ENCODE measurements around the gene ZNF668. TPM values are rescaled to one million over a fixed set of nuclear protein-coding genes. Genes with fewer than 3 reads are reported as not detected.
A peak's percentile ranks its signal among the peaks of the same experiment; 100 is the strongest.
"Not testable (repeated sequence)": the region's sequence is repeated elsewhere in the genome, so short reads cannot be mapped to it uniquely, and the experiment has no call there.

Gene ZNF668
- total RNA-seq, 1 experiment from 2014 or later, result 11.9 TPM

- DNase-seq (ENCODE audit: low read depth), result no peak
Measured at GRCh38 chr16:31061126-31061812, 12.8 kb downstream of the ZNF668 start.

DNA sequence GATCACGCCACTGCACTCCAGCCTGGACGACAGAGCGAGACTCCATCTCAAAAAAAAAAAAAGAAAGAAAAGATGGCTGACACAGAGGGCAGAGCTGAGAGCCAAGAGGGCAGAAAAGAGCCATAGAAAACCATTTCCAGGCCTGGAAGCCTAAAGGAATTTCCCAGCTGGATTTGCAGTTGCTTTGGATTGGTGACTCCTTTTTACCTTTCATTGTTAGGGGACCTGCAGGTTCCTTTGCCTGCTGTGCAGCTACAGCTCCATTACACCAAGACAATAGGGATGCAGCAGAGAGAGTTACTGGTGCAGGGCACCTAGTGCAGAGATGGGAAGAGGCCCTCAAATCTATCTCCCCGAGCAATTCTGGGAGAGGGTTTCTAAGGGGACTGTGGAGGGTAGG is 18.4 kb downstream of the ZNF668 start:
- DNase-seq (ENCODE audit: low read depth), result no peak

DNA sequence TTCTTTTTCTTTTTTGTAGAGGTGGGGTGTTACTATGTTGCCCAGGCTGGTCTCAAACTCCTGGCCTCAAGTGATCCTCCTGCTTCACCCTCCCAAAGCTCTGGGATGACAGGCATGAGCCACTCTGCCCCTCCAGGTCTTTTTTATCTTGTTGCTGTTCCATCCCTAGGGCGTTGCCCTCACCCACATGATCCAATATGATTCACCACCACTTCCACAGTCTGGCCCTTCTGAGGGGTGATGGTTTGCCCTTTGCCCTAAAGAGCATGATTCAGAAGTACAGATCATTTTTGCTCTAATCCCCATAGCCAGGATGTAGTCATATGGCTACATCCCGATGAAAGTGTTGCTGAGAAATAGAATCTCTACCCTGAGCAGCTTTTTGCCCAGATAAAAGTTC is 21.9 kb downstream of the ZNF668 start:
- DNase-seq (ENCODE audit: low read depth), result peak; percentile 97

- DNase-seq (ENCODE audit: low read depth), result no peak
Measured at GRCh38 chr16:31050280-31051030, 23.6 kb downstream of the ZNF668 start.

DNA sequence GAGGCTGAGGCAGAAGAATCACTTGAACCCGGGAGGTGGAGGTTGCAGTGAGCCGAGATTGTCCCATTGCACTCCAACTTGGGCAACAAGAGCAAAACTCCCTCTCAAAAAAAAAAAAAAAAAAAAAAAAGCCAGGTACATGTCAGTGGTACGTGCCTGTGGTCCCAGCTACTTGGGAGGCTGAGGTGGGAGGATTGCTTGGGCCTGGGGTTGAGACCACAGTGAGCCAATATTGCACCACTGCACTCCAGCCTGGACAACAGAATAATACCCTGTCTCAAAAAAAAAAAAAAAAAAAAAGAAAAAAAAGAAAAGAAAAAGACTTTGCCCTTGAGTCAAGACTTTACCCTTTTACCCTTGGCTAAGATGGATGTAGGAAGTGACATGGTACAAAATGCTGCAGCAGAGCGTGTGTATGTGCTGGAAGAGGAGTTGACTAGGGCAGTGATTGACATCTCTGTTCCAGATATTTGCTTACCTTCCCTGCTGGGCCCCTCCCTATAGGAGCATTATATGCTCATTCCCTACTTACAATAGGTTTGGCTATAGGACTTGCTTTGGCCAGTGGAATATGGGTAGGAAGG is 30.1 kb downstream of the ZNF668 start:
- no peak for DNase-seq (ENCODE audit: low read depth)

DNA sequence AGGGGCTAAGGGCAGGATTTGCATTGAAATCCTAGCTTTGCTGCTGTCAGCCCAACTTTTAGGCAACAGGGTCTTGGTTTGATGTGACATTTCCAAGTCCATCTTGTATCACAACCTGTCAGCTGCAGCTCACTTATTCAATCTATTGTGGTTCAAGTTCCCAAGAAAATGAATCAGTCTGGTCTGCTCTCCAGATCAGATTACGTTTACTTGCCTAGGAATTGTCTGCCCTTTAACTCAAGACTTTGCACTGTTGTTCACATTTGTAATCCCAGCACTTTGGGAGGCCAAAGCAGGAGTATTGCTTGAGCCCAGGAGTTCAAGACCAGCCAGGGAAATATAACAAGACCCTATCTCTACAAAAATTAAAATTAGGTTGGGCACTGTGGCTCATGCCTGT is 30.7 kb downstream of the ZNF668 start:
- no peak for DNase-seq (ENCODE audit: low read depth)

- no peak for DNase-seq (ENCODE audit: low read depth)
Measured at GRCh38 chr16:31042866-31043265, 31.2 kb downstream of the ZNF668 start.

DNA sequence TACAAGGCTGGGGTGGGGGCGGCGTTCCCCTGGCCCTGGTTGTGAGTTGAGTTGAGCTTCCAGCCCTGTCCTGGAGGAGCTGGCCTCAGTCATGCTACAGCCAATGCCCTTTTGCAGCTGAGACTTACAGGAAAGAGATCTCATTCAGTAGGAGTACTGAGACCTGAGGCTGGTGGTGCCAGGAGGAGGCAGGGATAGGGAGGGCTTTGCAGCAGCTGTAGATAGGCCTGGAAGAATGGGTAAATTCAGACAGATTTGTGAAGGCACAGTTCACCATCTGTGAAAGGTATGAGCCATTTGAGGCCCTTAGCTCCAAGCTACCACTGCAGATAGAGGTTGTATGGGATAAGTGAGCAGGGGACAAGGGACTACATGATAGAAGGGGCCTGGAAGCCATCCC is 35.0 kb downstream of the ZNF668 start:
- DNase-seq (ENCODE audit: low read depth), result no peak

GRCh38 chr16:31036691-31037090 is 37.3 kb downstream of the ZNF668 start:
- no peak for DNase-seq (ENCODE audit: low read depth)

DNA sequence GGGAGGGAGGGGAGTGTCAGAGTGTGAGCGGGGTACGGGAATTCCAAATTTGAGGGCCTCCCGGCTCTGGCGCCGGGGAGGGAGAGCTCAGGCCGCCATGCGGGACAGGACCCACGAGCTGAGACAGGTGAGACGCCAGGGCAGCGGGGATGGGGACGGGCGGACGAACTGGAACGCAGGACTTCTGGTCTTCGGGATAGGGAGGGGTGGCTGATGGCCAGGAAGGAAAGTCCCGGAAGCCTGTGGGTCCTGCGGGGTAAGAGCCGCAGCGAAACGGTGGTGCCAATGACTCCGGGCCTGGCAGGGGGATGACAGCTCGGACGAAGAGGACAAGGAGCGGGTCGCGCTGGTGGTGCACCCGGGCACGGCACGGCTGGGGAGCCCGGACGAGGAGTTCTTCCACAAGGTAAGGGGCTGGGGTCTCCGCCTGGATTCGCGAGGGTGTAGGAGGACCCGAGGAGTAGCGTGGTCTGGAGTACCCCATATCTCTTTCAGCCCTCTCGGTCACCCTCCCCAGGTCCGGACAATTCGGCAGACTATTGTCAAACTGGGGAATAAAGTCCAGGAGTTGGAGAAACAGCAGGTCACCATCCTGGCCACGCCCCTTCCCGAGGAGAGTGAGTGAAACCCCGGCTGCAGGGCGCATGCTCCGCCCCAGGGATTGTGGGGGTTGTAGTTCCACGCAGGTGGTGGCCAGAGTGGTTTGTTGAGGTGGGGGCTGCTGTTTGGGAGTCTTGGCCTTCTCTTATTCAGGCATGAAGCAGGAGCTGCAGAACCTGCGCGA is 40.1 kb downstream of the ZNF668 start:
- DNase-seq (ENCODE audit: low read depth), result peak; percentile 89

GRCh38 chr16:31032736-31033708 is 41.0 kb downstream of the ZNF668 start, which contains the start of gene STX4:
Gene STX4, plus strand, starts transcription at chr16:31033558. Its CDS starts 248 bp downstream, at chr16:31033806.
- DNase-seq (ENCODE audit: low read depth), result peak; percentile 98

DNA sequence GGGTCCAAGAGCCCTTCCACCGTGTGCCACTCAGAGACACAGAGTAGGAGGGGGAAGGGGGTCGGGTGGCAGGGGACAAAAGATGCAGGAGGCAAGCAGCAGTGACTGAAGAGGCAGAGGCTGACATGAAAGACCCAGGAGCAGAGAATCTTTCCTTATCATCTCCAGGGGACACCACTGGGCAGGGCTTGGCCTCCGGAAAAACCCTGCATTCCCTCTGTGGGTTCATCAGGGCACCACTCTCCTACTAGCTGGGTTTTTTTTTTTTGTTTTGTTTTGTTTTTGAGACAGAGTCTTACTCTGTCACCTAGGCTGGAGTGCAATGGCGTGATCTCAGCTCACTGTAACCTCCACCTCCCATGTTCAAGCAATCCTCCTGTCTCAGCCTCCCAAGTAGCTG is 42.8 kb downstream of the ZNF668 start:
- no peak for DNase-seq (ENCODE audit: low read depth)

- no peak for DNase-seq (ENCODE audit: low read depth)
Measured at GRCh38 chr16:31029272-31029671, 44.8 kb downstream of the ZNF668 start.

- DNase-seq (ENCODE audit: low read depth), result no peak
Measured at GRCh38 chr16:31025339-31025738, 48.7 kb downstream of the ZNF668 start.

DNA sequence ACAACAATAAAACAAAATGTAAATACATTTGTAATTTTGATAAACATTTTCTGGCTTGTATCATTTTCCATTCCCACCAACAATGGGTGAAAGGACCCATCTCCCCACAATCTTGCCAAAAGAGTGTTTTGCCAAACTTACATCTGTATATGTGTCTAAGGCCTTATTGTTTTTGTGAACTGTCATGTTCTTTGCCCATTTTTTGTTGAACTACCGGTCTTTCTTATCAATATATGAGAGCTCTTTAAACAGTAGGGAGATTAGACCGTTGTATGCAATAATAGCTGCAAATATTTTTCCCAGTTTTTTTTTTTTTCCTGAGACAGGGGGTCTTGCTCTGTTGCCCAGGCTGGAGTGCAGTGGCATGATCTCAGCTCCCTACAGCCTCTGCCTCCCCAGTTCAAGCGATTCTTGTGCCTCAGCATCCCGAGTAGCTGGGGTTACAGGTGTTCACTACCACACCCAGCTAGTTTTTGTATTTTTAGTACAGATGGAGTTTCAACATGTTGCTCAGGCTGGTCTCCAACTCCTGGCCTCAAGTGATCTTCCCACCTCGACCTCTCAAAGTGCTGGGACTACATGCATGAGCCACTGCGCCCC is 50.3 kb downstream of the ZNF668 start:
- DNase-seq (ENCODE audit: low read depth), result no peak

GRCh38 chr16:31023252-31023602 is 50.8 kb downstream of the ZNF668 start:
- DNase-seq (ENCODE audit: low read depth), result no peak

- DNase-seq (ENCODE audit: low read depth), result no peak
Measured at GRCh38 chr16:31022544-31023251, 51.3 kb downstream of the ZNF668 start.

GRCh38 chr16:31020536-31020935 is 53.5 kb downstream of the ZNF668 start:
- no peak for DNase-seq (ENCODE audit: low read depth)

GRCh38 chr16:31017756-31018155 is 56.3 kb downstream of the ZNF668 start:
- DNase-seq (ENCODE audit: low read depth), result not testable (repeated sequence)

DNA sequence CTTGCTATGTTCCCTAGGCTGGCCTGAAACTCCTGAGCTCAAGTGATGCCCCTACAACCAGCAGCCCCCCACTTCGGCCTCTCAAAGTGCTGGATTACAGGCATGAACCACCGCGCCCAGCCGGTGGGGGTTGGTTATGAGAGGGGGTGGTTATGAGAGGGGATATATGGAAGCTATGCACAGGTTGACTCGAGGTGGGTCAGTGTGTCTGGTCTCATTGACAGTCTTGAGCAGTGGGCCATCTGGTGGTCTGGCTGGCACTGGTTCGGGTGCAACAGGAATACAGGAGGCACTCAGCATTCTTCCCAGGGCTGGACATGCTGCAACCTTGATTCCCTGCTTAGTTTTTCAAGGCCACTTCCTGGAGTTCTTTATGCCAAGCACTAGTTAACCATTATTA is 58.0 kb downstream of the ZNF668 start:
- no peak for DNase-seq (ENCODE audit: low read depth)
